ENCODE measurements around the gene PDCL3.

The PDCL3 gene

GRCh38 chr2:100603948-100604633 lies 41.3 kb downstream of the PDCL3 start:
- H3K27me3 ChIP-seq (ENCODE audit: control insufficient read depth, low read length): peaks cover 12% of the 10 kb centered on the region; the same call in 1 of the 2 replicates
- no peak overlapping the region for H3K27ac ChIP-seq (ENCODE audit: low read depth, low read length)
- H3K9me2 ChIP-seq (replicated peaks; ENCODE audit: control insufficient read depth, low read length): no peaks in the 10 kb centered on the region
- TF ChIP-seq EZH2phosphoT487 (IDR thresholded peaks at IDR 0.05; ENCODE audit: borderline replicate concordance, low read length): no peak
- TF ChIP-seq CTCF (IDR thresholded peaks at IDR 0.05; ENCODE audit: low read depth, low read length, poor library complexity, severe bottlenecking): no peak
- H3K4me1 ChIP-seq (ENCODE audit: control insufficient read depth, low read length): peaks cover 8% of the 10 kb centered on the region
- H3K9me3 ChIP-seq (ENCODE audit: control insufficient read depth, insufficient read depth, low read length): no peaks in the 10 kb centered on the region
- no peaks in the 10 kb centered on the region for H4K20me1 ChIP-seq (ENCODE audit: control insufficient read depth, insufficient read depth, low read depth, low read length)
- no peak overlapping the region for H3K4me2 ChIP-seq (ENCODE audit: low read length)
- H3F3A ChIP-seq (ENCODE audit: control insufficient read depth, insufficient read depth): no peaks in the 10 kb centered on the region
- H3K4me3 ChIP-seq (ENCODE audit: low read length): no peak overlapping the region
- H3K36me3 ChIP-seq (ENCODE audit: control insufficient read depth, low read length): no peaks in the 10 kb centered on the region
- H3K79me2 ChIP-seq (ENCODE audit: control insufficient read depth, low read length): no peaks in the 10 kb centered on the region

GRCh38 chr2:100606332-100606725 lies 43.5 kb downstream of the PDCL3 start:
- peaks cover 8% of the 10 kb centered on the region for H3K4me1 ChIP-seq (ENCODE audit: control insufficient read depth, low read length)
- H3K27me3 ChIP-seq (ENCODE audit: control insufficient read depth, low read length): peaks cover 12% of the 10 kb centered on the region; the same call in 1 of the 2 replicates
- no peaks in the 10 kb centered on the region for H4K20me1 ChIP-seq (ENCODE audit: control insufficient read depth, insufficient read depth, low read depth, low read length)
- H3K9me3 ChIP-seq (ENCODE audit: control insufficient read depth, insufficient read depth, low read length): no peaks in the 10 kb centered on the region
- H3K4me2 ChIP-seq (ENCODE audit: low read length): no peak overlapping the region
- no peak overlapping the region for H3K4me3 ChIP-seq (ENCODE audit: low read length)
- no peaks in the 10 kb centered on the region for H3K9me2 ChIP-seq (replicated peaks; ENCODE audit: control insufficient read depth, low read length)
- TF ChIP-seq EZH2phosphoT487 (IDR thresholded peaks at IDR 0.05; ENCODE audit: borderline replicate concordance, low read length) (no peak), CTCF (IDR thresholded peaks at IDR 0.05; ENCODE audit: low read depth, low read length, poor library complexity, severe bottlenecking) (no peak)
- no peaks in the 10 kb centered on the region for H3K79me2 ChIP-seq (ENCODE audit: control insufficient read depth, low read length)
- no peak overlapping the region for H3K27ac ChIP-seq (ENCODE audit: low read depth, low read length)
- H3F3A ChIP-seq (ENCODE audit: control insufficient read depth, insufficient read depth): no peaks in the 10 kb centered on the region
- no peaks in the 10 kb centered on the region for H3K36me3 ChIP-seq (ENCODE audit: control insufficient read depth, low read length)

GRCh38 chr2:100606726-100607343 lies 44.0 kb downstream of the PDCL3 start:
- Histone ChIP-seq H3K79me2 (ENCODE audit: control insufficient read depth, low read length) (no peaks in the 10 kb centered on the region), H3K27me3 (ENCODE audit: control insufficient read depth, low read length) (peaks cover 12% of the 10 kb centered on the region; the same call in 1 of the 2 replicates), H3K9me2 (replicated peaks; ENCODE audit: control insufficient read depth, low read length) (no peaks in the 10 kb centered on the region), H3K9me3 (ENCODE audit: control insufficient read depth, insufficient read depth, low read length) (no peaks in the 10 kb centered on the region), H3K4me3 (ENCODE audit: low read length) (no peak overlapping the region), H4K20me1 (ENCODE audit: control insufficient read depth, insufficient read depth, low read depth, low read length) (no peaks in the 10 kb centered on the region), H3K4me2 (ENCODE audit: low read length) (no peak overlapping the region), H3K27ac (ENCODE audit: low read depth, low read length) (no peak overlapping the region), H3F3A (ENCODE audit: control insufficient read depth, insufficient read depth) (no peaks in the 10 kb centered on the region), H3K36me3 (ENCODE audit: control insufficient read depth, low read length) (no peaks in the 10 kb centered on the region), H3K4me1 (ENCODE audit: control insufficient read depth, low read length) (peaks cover 3% of the 10 kb centered on the region)
- no peak for TF ChIP-seq EZH2phosphoT487 (IDR thresholded peaks at IDR 0.05; ENCODE audit: borderline replicate concordance, low read length)
- peak; percentile 85 for TF ChIP-seq CTCF (IDR thresholded peaks at IDR 0.05; ENCODE audit: low read depth, low read length, poor library complexity, severe bottlenecking)

Data from DOHH2 (cell line).